Mucosa of rectum (tissue), 2 donors: ENCODE data around the gene IL11RA.
A peak's percentile ranks its signal among the peaks of the same experiment; 100 is the strongest.

Experiments
- H3K27ac ChIP-seq, 2 donors: one replicate each; pipeline ENCODE4 v1.7.0; 2013; ENCODE audit warnings: inconsistent platforms in 2 of 2, low read depth in 2 of 2, low read length in 2 of 2
- H3K27me3 ChIP-seq, 2 donors: one replicate each; pipeline ENCODE4 v1.7.0; 2013; ENCODE audit warnings: low read length in 2 of 2; ENCODE audit not compliant: control insufficient read depth in 2 of 2, insufficient read depth in 2 of 2
- H3K36me3 ChIP-seq, 2 donors: one replicate each; pipeline ENCODE4 v1.7.0; 2013; ENCODE audit warnings: low read length in 2 of 2; ENCODE audit not compliant: control insufficient read depth in 2 of 2, insufficient read depth in 2 of 2
- H3K4me1 ChIP-seq, 2 donors: one replicate each; pipeline ENCODE4 v1.7.0; 2013; ENCODE audit warnings: low read length in 2 of 2, mild to moderate bottlenecking in 1 of 2; ENCODE audit not compliant: control insufficient read depth in 2 of 2, insufficient read depth in 2 of 2
- H3K4me3 ChIP-seq, 2 donors: one replicate each; pipeline ENCODE4 v1.7.0; 2013; ENCODE audit warnings: low read length in 2 of 2
- H3K9ac ChIP-seq, 2 donors: one replicate each; pipeline ENCODE4 v1.7.0; 2013; ENCODE audit warnings: low read length in 2 of 2, low read depth in 1 of 2, mild to moderate bottlenecking in 1 of 2
- H3K9me3 ChIP-seq, 2 donors: one replicate each; pipeline ENCODE4 v1.7.0; 2013; ENCODE audit warnings: low read length in 2 of 2; ENCODE audit not compliant: control insufficient read depth in 2 of 2
- donor health status: healthy.
- donor health status: Normal muscosa, but diverticular disease.

IL11RA gene

GRCh38 chr9:34665067-34665380 lies 13.0 kb downstream of the IL11RA start:
- H3K4me3 ChIP-seq = peak overlapping the region; percentile 68 to 76
- H3K36me3 ChIP-seq = no peaks in the 10 kb centered on the region
- H3K9ac ChIP-seq = peak overlapping the region; percentile 70 to 75
- peaks cover 10% of the 10 kb centered on the region in 2 donors for H3K4me1 ChIP-seq
- H3K27me3 ChIP-seq = no peaks in the 10 kb centered on the region
- peak overlapping the region; percentile 87 to 99 for H3K27ac ChIP-seq
- H3K9me3 ChIP-seq = no peaks in the 10 kb centered on the region

GRCh38 chr9:34665381-34666250 lies 13.6 kb downstream of the IL11RA start:
- peaks cover 6 to 10% of the 10 kb centered on the region in 2 donors for H3K4me1 ChIP-seq
- H3K9me3 ChIP-seq = no peaks in the 10 kb centered on the region
- peak overlapping the region; percentile 98 to 99 for H3K27ac ChIP-seq
- H3K36me3 ChIP-seq = no peaks in the 10 kb centered on the region
- H3K9ac ChIP-seq = peak overlapping the region; percentile 84 to 95
- no peaks in the 10 kb centered on the region for H3K27me3 ChIP-seq
- H3K4me3 ChIP-seq = peak overlapping the region; percentile 85 to 93

- no peak overlapping the region for H3K9ac ChIP-seq
- H3K4me1 ChIP-seq = peaks cover 0 to 4% of the 10 kb centered on the region in 2 donors
- no peaks in the 10 kb centered on the region for H3K36me3 ChIP-seq
- no peak overlapping the region for H3K27ac ChIP-seq
- no peak overlapping the region for H3K4me3 ChIP-seq
- no peaks in the 10 kb centered on the region for H3K9me3 ChIP-seq
- no peaks in the 10 kb centered on the region for H3K27me3 ChIP-seq
These were observed 18.0 kb downstream of the IL11RA start for GRCh38 chr9:34669809-34670562.

DNA sequence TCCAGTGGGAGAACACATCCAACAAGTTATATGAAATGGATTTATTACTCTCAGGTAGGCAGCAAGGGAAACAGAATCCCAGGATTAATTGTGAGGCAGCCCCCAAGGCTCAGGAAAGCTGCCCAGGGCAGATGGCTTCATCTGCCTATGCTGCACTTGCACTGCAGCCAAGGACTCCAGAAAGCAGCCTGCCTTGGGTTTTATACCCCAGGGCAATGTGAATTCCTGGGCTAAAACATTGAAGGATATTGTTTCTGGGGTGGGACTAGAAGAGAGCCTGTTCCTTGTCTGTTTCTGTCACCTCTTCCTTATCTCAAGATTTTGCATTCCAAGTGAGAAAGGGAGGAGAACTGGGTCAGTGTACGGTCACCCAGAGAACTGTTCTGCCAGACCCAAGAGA lies 19.3 kb downstream of the IL11RA start:
- no peaks in the 10 kb centered on the region for H3K9me3 ChIP-seq
- H3K27ac ChIP-seq = no peak overlapping the region
- H3K4me3 ChIP-seq = no peak overlapping the region
- H3K4me1 ChIP-seq = peaks cover 0 to under 1% of the 10 kb centered on the region in 2 donors
- no peaks in the 10 kb centered on the region for H3K36me3 ChIP-seq
- no peak overlapping the region for H3K9ac ChIP-seq
- no peaks in the 10 kb centered on the region for H3K27me3 ChIP-seq

DNA sequence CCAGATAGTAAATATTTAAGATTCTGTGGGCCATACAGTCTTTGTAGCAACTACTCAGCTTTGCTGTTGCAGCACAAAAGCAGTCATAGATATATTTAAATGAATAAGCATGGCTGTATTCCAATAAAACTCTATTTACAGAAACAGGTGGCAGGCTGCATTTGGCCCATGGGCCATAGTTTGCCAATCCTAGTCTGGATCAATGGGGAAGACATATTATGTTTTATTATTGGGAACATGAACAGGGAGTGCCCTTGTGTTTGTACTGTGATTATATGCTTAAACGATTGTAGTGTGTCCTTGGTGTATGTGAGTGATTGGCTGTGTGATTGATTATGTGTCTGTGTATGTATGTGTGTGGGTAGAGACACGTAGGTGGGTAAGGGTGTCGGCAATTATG lies 22.5 kb downstream of the IL11RA start:
- Histone ChIP-seq H3K4me3 (no peak overlapping the region), H3K36me3 (no peaks in the 10 kb centered on the region), H3K9me3 (no peaks in the 10 kb centered on the region), H3K27me3 (no peaks in the 10 kb centered on the region), H3K27ac (no peak overlapping the region), H3K9ac (peak overlapping the region in 1 of 2 donors; percentile 7), H3K4me1 (no peaks in the 10 kb centered on the region)

- Histone ChIP-seq H3K27ac (no peak overlapping the region), H3K9ac (peak overlapping the region in 1 of 2 donors; percentile 7), H3K4me1 (no peaks in the 10 kb centered on the region), H3K9me3 (no peaks in the 10 kb centered on the region), H3K36me3 (no peaks in the 10 kb centered on the region), H3K4me3 (no peak overlapping the region), H3K27me3 (no peaks in the 10 kb centered on the region)
These were observed 23.2 kb downstream of the IL11RA start for GRCh38 chr9:34675048-34675714.

DNA sequence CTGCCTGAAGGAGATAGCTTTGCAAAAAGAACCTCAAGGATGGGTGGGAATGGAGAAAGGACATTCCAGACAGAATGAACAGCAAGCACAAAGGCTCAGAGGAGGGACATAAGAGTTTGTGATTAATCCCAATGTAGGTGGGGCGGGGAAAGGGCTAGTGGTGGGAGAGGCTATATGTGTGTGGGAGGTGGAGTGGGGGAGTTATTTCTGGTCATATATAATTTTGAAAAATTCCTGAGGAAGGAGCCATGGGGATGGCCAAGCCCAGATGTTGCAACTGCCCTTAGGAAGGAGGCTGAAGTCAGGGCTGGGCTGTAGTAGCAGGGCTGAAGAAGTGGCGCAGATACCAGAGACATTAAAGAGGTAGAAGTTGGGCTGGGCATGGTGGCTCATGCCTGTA lies 23.9 kb downstream of the IL11RA start:
- H3K9me3 ChIP-seq = no peaks in the 10 kb centered on the region
- H3K4me3 ChIP-seq = no peak overlapping the region
- no peaks in the 10 kb centered on the region for H3K27me3 ChIP-seq
- H3K27ac ChIP-seq = no peak overlapping the region
- H3K9ac ChIP-seq = no peak overlapping the region
- no peaks in the 10 kb centered on the region for H3K4me1 ChIP-seq
- no peaks in the 10 kb centered on the region for H3K36me3 ChIP-seq

GRCh38 chr9:34684145-34684544 lies 32.2 kb downstream of the IL11RA start:
- Histone ChIP-seq H3K4me1 (peaks cover 2 to 3% of the 10 kb centered on the region in 2 donors), H3K36me3 (no peaks in the 10 kb centered on the region), H3K9me3 (no peaks in the 10 kb centered on the region), H3K4me3 (no peak overlapping the region), H3K27ac (no peak overlapping the region), H3K9ac (no peak overlapping the region), H3K27me3 (no peaks in the 10 kb centered on the region)

DNA sequence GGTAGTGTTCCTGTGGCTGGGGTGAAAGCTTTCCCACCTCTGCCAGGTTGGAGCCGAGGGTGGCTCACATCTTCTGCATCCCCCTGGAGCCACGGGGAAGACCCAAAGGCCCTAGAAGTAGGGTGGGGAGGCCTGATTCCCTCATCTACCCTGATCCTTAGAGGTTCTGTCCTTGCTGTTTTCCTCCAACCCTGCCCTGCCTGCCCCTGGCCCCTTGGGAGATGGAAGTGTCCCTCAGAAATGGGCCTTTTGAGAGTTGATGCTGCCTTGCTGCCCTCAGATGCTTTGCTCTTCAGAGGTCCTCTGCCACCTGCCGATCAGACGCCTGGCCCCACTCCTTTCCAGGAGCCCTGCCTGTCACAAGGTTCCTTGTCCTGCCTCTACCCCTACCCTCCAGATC lies 32.8 kb downstream of the IL11RA start:
- Histone ChIP-seq H3K4me1 (peaks cover 4 to 5% of the 10 kb centered on the region in 2 donors), H3K27me3 (no peaks in the 10 kb centered on the region), H3K36me3 (no peaks in the 10 kb centered on the region), H3K9me3 (no peaks in the 10 kb centered on the region), H3K9ac (no peak overlapping the region), H3K4me3 (no peak overlapping the region), H3K27ac (no peak overlapping the region)

DNA sequence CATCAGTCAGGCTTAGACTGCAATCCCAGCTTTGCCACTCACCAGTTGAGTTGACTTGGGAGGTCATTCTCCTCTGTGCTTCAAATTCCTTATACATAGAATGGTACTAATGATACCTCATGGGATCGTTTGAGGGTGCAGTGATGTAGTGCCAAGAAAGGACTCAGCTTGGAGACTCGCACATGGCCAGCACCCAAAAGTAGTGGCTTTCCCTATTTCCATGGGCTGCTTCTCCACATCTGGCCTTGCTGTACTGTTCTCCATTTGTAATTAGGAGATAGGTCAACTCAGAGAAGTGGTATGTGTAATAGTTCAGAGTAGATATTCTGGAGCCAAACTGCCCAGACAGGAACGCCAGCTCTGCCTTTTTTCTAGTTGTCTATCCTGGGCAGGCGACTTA lies 33.6 kb downstream of the IL11RA start:
- Histone ChIP-seq H3K27me3 (no peaks in the 10 kb centered on the region), H3K4me3 (no peak overlapping the region), H3K9me3 (no peaks in the 10 kb centered on the region), H3K27ac (no peak overlapping the region), H3K36me3 (no peaks in the 10 kb centered on the region), H3K9ac (no peak overlapping the region), H3K4me1 (peaks cover 4 to 7% of the 10 kb centered on the region in 2 donors)
